PFSK-1 (cell line): ENCODE data around the gene SYTL2.

ENCODE experiments used
- POLR2AphosphoS5 ChIP-seq: IDR thresholded peaks from 2 replicates; pipeline ENCODE4 v1.6.1; 2012; ENCODE audit warnings: low read depth, mild to moderate bottlenecking, control low read depth, low read length, moderate library complexity
- SIN3A ChIP-seq: IDR thresholded peaks from 2 replicates; pipeline ENCODE4 v1.6.1; 2012; ENCODE audit warnings: mild to moderate bottlenecking, low read length, moderate library complexity, borderline replicate concordance; ENCODE audit not compliant: insufficient read depth

DNA sequence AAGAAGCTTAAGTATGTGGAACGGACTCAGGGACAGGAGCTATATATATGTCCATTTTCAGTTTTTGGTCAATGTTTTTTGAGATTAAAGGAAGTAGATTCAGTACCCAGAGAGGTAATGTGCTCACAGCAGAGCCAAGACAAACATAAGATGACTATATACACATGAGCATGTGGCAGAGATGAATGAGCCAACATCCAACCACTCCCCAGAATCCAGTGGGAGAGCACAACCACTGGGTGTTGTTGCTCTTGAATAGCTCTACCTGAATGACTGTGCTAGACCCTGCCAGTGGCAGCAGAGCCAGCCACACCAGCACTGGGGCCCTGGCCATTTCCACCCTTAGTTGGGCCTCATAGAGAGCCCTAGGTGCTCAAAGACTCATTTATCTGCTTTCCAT, 10.7 kb upstream of the SYTL2 start:
- no peak for TF ChIP-seq POLR2AphosphoS5
- TF ChIP-seq SIN3A = no peak
